ENCODE data around the gene UBE2J2.

DNA sequence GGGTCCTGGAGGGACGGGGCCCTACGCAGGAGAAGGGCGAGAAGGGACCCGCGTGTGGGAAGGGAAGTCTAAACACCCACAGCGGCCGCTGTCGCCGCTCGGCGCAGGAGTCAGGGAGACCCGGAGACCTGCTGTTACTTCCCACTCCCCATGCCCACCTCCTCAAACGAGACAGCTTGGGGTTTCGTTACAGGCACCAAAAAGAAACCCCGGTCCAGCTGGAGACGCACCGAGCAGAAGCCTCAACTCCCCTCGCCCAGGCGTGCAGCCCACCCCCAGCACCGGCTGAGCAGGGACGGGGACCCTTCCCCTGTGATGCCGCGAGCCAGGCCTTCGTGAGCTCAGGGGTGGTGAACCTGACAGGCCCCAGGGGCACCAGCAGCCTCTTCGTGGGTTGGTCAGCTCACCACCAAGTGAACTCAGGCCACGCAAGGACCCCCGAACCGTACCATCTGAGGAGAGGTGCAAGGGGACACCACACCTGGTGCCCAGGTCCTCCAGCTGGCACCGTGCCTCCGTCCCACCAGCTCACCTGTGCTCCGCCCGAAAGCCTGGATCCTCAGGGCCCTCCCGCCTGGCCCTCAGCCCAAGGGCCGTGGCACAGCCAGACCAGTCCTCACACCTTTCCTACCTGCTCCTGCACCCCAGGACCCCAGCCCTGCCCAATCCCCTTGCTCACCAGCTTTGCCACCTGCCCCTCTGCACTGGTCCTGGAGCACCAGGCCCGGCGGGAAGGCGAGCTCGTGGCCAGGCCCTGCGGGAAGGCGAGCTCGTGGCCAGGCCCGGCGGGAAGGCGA, 46.9 kb downstream of the UBE2J2 start:
- TF ChIP-seq POLR2A (IDR thresholded peaks at IDR 0.05; ENCODE audit: low read length) (no peak), GATA1 (IDR thresholded peaks at IDR 0.05; ENCODE audit: low read depth, low read length) (no peak)
